ENCODE results near the gene PCDHGA1.
"Not testable (repeated sequence)": the region's sequence is repeated elsewhere in the genome, so short reads cannot be mapped to it uniquely, and the experiment has no call there.

Gene PCDHGA1

GRCh38 chr5:141427783-141428426, 97.6 kb downstream of the PCDHGA1 start:
- Histone ChIP-seq H2AK5ac (ENCODE audit: low read length) (no peak overlapping the region), H3K4me1 (ENCODE audit: control insufficient read depth, low read depth, low read length) (no peaks in the 10 kb centered on the region), H3K9ac (ENCODE audit: low read length) (no peak overlapping the region), H3K23ac (ENCODE audit: low read length) (no peak overlapping the region), H3K27ac (ENCODE audit: low read depth, low read length) (no peak overlapping the region), H4K8ac (ENCODE audit: low read depth, low read length) (no peak overlapping the region), H3K18ac (ENCODE audit: low read length) (no peak overlapping the region), H3K56ac (ENCODE audit: low read length) (no peak overlapping the region), H3K27me3 (ENCODE audit: insufficient read depth, low read length, poor library complexity) (no peaks in the 10 kb centered on the region), H3K36me3 (ENCODE audit: control insufficient read depth, insufficient read depth, low read length) (no peaks in the 10 kb centered on the region), H3K4me2 (ENCODE audit: low read length) (no peak overlapping the region), H3K79me2 (ENCODE audit: control insufficient read depth, insufficient read depth, low read length) (no peaks in the 10 kb centered on the region), H3K4me3 (ENCODE audit: low read length) (no peak overlapping the region), H2BK5ac (ENCODE audit: low read length) (no peak overlapping the region), H2BK15ac (replicated peaks; ENCODE audit: low read depth) (no peak overlapping the region), H4K5ac (ENCODE audit: low read length) (no peak overlapping the region), H3K79me1 (ENCODE audit: low read length) (no peaks in the 10 kb centered on the region), H2BK120ac (ENCODE audit: low read depth, low read length) (no peak overlapping the region), H3K4ac (ENCODE audit: low read depth, low read length) (no peak overlapping the region)
- no CpG with 5 or more reads among the region's 53 CpGs for WGBS (ENCODE audit: extremely low coverage, insufficient coverage, low lambda C conversion rate)
- DNase-seq: no peak

GRCh38 chr5:141430332-141431113, 100.2 kb downstream of the PCDHGA1 start, which contains the start of gene PCDHGA12:
TSS of gene PCDHGA12 (plus strand) at chr5:141430507. CDS start at chr5:141430760, 253 bp downstream.
- Histone ChIP-seq H3K79me2 (ENCODE audit: control insufficient read depth, insufficient read depth, low read length) (no peaks in the 10 kb centered on the region), H3K4ac (ENCODE audit: low read depth, low read length) (no peak within 1 kb of the TSS), H2BK120ac (ENCODE audit: low read depth, low read length) (no peak within 1 kb of the TSS), H4K8ac (ENCODE audit: low read depth, low read length) (no peak within 1 kb of the TSS), H3K4me2 (ENCODE audit: low read length) (no peak within 1 kb of the TSS), H3K27me3 (ENCODE audit: insufficient read depth, low read length, poor library complexity) (no peaks in the 10 kb centered on the region), H2BK15ac (replicated peaks; ENCODE audit: low read depth) (no peak within 1 kb of the TSS), H2BK5ac (ENCODE audit: low read length) (no peak within 1 kb of the TSS), H4K5ac (ENCODE audit: low read length) (no peak within 1 kb of the TSS), H3K4me3 (ENCODE audit: low read length) (no peak within 1 kb of the TSS), H2AK5ac (ENCODE audit: low read length) (no peak within 1 kb of the TSS), H3K18ac (ENCODE audit: low read length) (no peak within 1 kb of the TSS), H3K36me3 (ENCODE audit: control insufficient read depth, insufficient read depth, low read length) (no peaks in the 10 kb centered on the region), H3K23ac (ENCODE audit: low read length) (no peak within 1 kb of the TSS), H3K79me1 (ENCODE audit: low read length) (no peaks in the 10 kb centered on the region), H3K4me1 (ENCODE audit: control insufficient read depth, low read depth, low read length) (no peaks in the 10 kb centered on the region), H3K9ac (ENCODE audit: low read length) (no peak within 1 kb of the TSS), H3K56ac (ENCODE audit: low read length) (no peak within 1 kb of the TSS), H3K27ac (ENCODE audit: low read depth, low read length) (no peak within 1 kb of the TSS)
- no CpG with 5 or more reads among the region's 33 CpGs for WGBS (ENCODE audit: extremely low coverage, insufficient coverage, low lambda C conversion rate)
- no peak for DNase-seq

GRCh38 chr5:141431286-141431685, 101.0 kb downstream of the PCDHGA1 start:
- Histone ChIP-seq H3K79me1 (ENCODE audit: low read length) (no peaks in the 10 kb centered on the region), H3K79me2 (ENCODE audit: control insufficient read depth, insufficient read depth, low read length) (no peaks in the 10 kb centered on the region), H4K8ac (ENCODE audit: low read depth, low read length) (no peak overlapping the region), H3K4me3 (ENCODE audit: low read length) (no peak overlapping the region), H4K5ac (ENCODE audit: low read length) (no peak overlapping the region), H2BK15ac (replicated peaks; ENCODE audit: low read depth) (no peak overlapping the region), H3K4me2 (ENCODE audit: low read length) (no peak overlapping the region), H3K23ac (ENCODE audit: low read length) (no peak overlapping the region), H3K4me1 (ENCODE audit: control insufficient read depth, low read depth, low read length) (no peaks in the 10 kb centered on the region), H3K56ac (ENCODE audit: low read length) (no peak overlapping the region), H3K27ac (ENCODE audit: low read depth, low read length) (no peak overlapping the region), H2AK5ac (ENCODE audit: low read length) (no peak overlapping the region), H3K4ac (ENCODE audit: low read depth, low read length) (no peak overlapping the region), H3K36me3 (ENCODE audit: control insufficient read depth, insufficient read depth, low read length) (no peaks in the 10 kb centered on the region), H3K27me3 (ENCODE audit: insufficient read depth, low read length, poor library complexity) (no peaks in the 10 kb centered on the region), H2BK5ac (ENCODE audit: low read length) (no peak overlapping the region), H3K18ac (ENCODE audit: low read length) (no peak overlapping the region), H2BK120ac (ENCODE audit: low read depth, low read length) (no peak overlapping the region), H3K9ac (ENCODE audit: low read length) (no peak overlapping the region)
- no CpG with 5 or more reads among the region's 37 CpGs for WGBS (ENCODE audit: extremely low coverage, insufficient coverage, low lambda C conversion rate)
- DNase-seq: no peak

GRCh38 chr5:141432308-141432707, 102.0 kb downstream of the PCDHGA1 start:
- no CpG with 5 or more reads among the region's 38 CpGs for WGBS (ENCODE audit: extremely low coverage, insufficient coverage, low lambda C conversion rate)
- not testable (repeated sequence) for H2BK5ac ChIP-seq (ENCODE audit: low read length); DNase-seq; H4K8ac ChIP-seq (ENCODE audit: low read depth, low read length); H3K4me2 ChIP-seq (ENCODE audit: low read length); H4K5ac ChIP-seq (ENCODE audit: low read length); H3K79me1 ChIP-seq (ENCODE audit: low read length); H2AK5ac ChIP-seq (ENCODE audit: low read length); H3K4ac ChIP-seq (ENCODE audit: low read depth, low read length); H3K27ac ChIP-seq (ENCODE audit: low read depth, low read length); H3K27me3 ChIP-seq (ENCODE audit: insufficient read depth, low read length, poor library complexity); H3K23ac ChIP-seq (ENCODE audit: low read length); H3K18ac ChIP-seq (ENCODE audit: low read length); H3K9ac ChIP-seq (ENCODE audit: low read length); H3K36me3 ChIP-seq (ENCODE audit: control insufficient read depth, insufficient read depth, low read length); H3K4me3 ChIP-seq (ENCODE audit: low read length); H2BK15ac ChIP-seq (replicated peaks; ENCODE audit: low read depth); H3K56ac ChIP-seq (ENCODE audit: low read length); H3K4me1 ChIP-seq (ENCODE audit: control insufficient read depth, low read depth, low read length); H3K79me2 ChIP-seq (ENCODE audit: control insufficient read depth, insufficient read depth, low read length); H2BK120ac ChIP-seq (ENCODE audit: low read depth, low read length)

GRCh38 chr5:141432726-141433125, 102.4 kb downstream of the PCDHGA1 start:
- not testable (repeated sequence) for H3K18ac ChIP-seq (ENCODE audit: low read length); H2AK5ac ChIP-seq (ENCODE audit: low read length); H3K4ac ChIP-seq (ENCODE audit: low read depth, low read length); H2BK5ac ChIP-seq (ENCODE audit: low read length); H3K79me2 ChIP-seq (ENCODE audit: control insufficient read depth, insufficient read depth, low read length); H3K27ac ChIP-seq (ENCODE audit: low read depth, low read length); H3K79me1 ChIP-seq (ENCODE audit: low read length); DNase-seq; H3K56ac ChIP-seq (ENCODE audit: low read length); H3K4me3 ChIP-seq (ENCODE audit: low read length); H2BK15ac ChIP-seq (replicated peaks; ENCODE audit: low read depth); H4K8ac ChIP-seq (ENCODE audit: low read depth, low read length); H3K27me3 ChIP-seq (ENCODE audit: insufficient read depth, low read length, poor library complexity); H3K23ac ChIP-seq (ENCODE audit: low read length); H4K5ac ChIP-seq (ENCODE audit: low read length); H2BK120ac ChIP-seq (ENCODE audit: low read depth, low read length); H3K36me3 ChIP-seq (ENCODE audit: control insufficient read depth, insufficient read depth, low read length); H3K9ac ChIP-seq (ENCODE audit: low read length); H3K4me1 ChIP-seq (ENCODE audit: control insufficient read depth, low read depth, low read length); H3K4me2 ChIP-seq (ENCODE audit: low read length)
- WGBS (ENCODE audit: extremely low coverage, insufficient coverage, low lambda C conversion rate): no CpG with 5 or more reads among the region's 29 CpGs
